K562 (cell line): ENCODE measurements around the gene NTN4. TPM values are rescaled to one million over a fixed set of nuclear protein-coding genes. Genes with fewer than 3 reads are reported as not detected.

Experiments used
- ATAC-seq: fragments of 200-7000 bp; cut with Tn5 transposase; 3 replicates; pipeline ENCODE4 v1.9.1; 2020; ENCODE audit warnings: moderate library complexity
- BruUV-seq: library from RNA; stranded (reverse); fragments of 400-500 nt; replicated peaks from 2 replicates; lab custom pipeline; 2021; lab: Mats Ljungman, UMichigan
- CTCF ChIA-PET: fragments of 300-600 bp; formaldehyde crosslinking; extraction: SDS; loops from one replicate; lab custom pipeline; 2021; ENCODE audit warnings: low intra/inter-chr PET ratio; lab: Yijun Ruan, JAX
- POLR2A ChIA-PET: fragments of 300-600, 350-650 bp; sonication (Branson Sonifier 250); formaldehyde crosslinking; extraction: SDS; loops from one replicate; lab custom pipeline; 2021; ENCODE audit warnings: antibody characterized with exemption, inconsistent platforms; lab: Yijun Ruan, JAX
- DNase-seq, 4 experiments: peaks; one replicate each; pipeline versions ENCODE4 v3.0.0 to v3.0.0-alpha.2; 2011 to 2018; ENCODE audit warnings: low spot score in 3 of 4, mixed read lengths in 3 of 4; ENCODE audit errors: extremely low read depth in 1 of 4
- FAIRE-seq: peaks from 2 replicates; lab custom pipeline; 2011; peaks lifted over from hg19 to GRCh38; lab: Jason Lieb, UNC
- H2AFZ ChIP-seq: 2 replicates; pipeline ENCODE4 v1.6.0; 2011; ENCODE audit warnings: low read depth, low read length, control low read depth, inconsistent platforms
- H3K27ac ChIP-seq: fragments of 200-600 bp; 3 replicates; pipeline ENCODE4 v1.8.0; 2011; ENCODE audit warnings: low read depth, mild to moderate bottlenecking, control low read depth, inconsistent platforms, low read length, moderate library complexity, mixed read lengths; ENCODE audit errors: extremely low read depth
- H3K27me3 ChIP-seq, 2 experiments: fragments of 300-600 bp in 1 of 2; 2 replicates in 1 of 2; 3 replicates in 1 of 2; pipeline versions ENCODE4 v1.6.0 to v1.8.0; 2011; ENCODE audit warnings: inconsistent platforms in 2 of 2, low read length in 2 of 2, mild to moderate bottlenecking in 1 of 2, mixed read lengths in 1 of 2, moderate library complexity in 1 of 2; ENCODE audit not compliant: control insufficient read depth in 2 of 2, insufficient read depth in 2 of 2
- H3K36me3 ChIP-seq: fragments of 300-600 bp; 3 replicates; pipeline ENCODE4 v1.8.0; 2011; ENCODE audit warnings: mild to moderate bottlenecking, low read length, inconsistent platforms; ENCODE audit not compliant: control insufficient read depth, insufficient read depth
- H3K4me1 ChIP-seq, 2 experiments: fragments of 200-600 bp in 1 of 2; replicated peaks in 1 of 2; 2 replicates in 1 of 2; 3 replicates in 1 of 2; pipeline versions ENCODE4 v1.5.1 to v1.8.0; 2011; ENCODE audit warnings: inconsistent platforms in 2 of 2, low read length in 2 of 2, mild to moderate bottlenecking in 1 of 2, mixed read lengths in 1 of 2, moderate library complexity in 1 of 2; ENCODE audit not compliant: control insufficient read depth in 2 of 2, insufficient read depth in 2 of 2
- H3K4me2 ChIP-seq: 2 replicates; pipeline ENCODE4 v1.6.1; 2011; ENCODE audit warnings: low read length, control low read depth, inconsistent platforms, mixed read lengths; ENCODE audit not compliant: insufficient read depth
- H3K4me3 ChIP-seq: fragments of 200-600 bp; sonication (generic), shearing (Covaris generic); 2 replicates; pipeline ENCODE4 v1.5.1; 2016; ENCODE audit warnings: control low read depth, inconsistent platforms
- H3K79me2 ChIP-seq: fragments of 200-600 bp; 3 replicates; pipeline ENCODE4 v1.8.0; 2011; ENCODE audit warnings: low read length, inconsistent platforms; ENCODE audit not compliant: control insufficient read depth, insufficient read depth
- H3K9ac ChIP-seq, 2 experiments: 2 replicates each; pipeline versions ENCODE4 v1.6.0 to v1.6.1; 2011; ENCODE audit warnings: low read depth in 2 of 2, low read length in 2 of 2, control low read depth in 1 of 2, inconsistent platforms in 1 of 2, mild to moderate bottlenecking in 1 of 2, mixed read lengths in 1 of 2; ENCODE audit not compliant: insufficient read depth in 1 of 2
- H3K9me1 ChIP-seq: one replicate; pipeline ENCODE4 v1.6.0; 2011; ENCODE audit warnings: inconsistent platforms, mild to moderate bottlenecking, low read length, moderate library complexity; ENCODE audit not compliant: control insufficient read depth, insufficient read depth
- H3K9me3 ChIP-seq: replicated peaks from 2 replicates; pipeline ENCODE4 v1.5.1; 2011; ENCODE audit warnings: low read depth, low read length, inconsistent platforms; ENCODE audit not compliant: control insufficient read depth, insufficient read depth
- H4K20me1 ChIP-seq: replicated peaks from 2 replicates; pipeline ENCODE4 v1.6.1; 2011; ENCODE audit warnings: low read length, inconsistent platforms, mixed read lengths; ENCODE audit not compliant: control insufficient read depth, insufficient read depth
- ARHGAP35 ChIP-seq: fragments of 450-650 bp; IDR thresholded peaks from 2 replicates; pipeline ENCODE4 v1.6.1; 2018; ENCODE audit not compliant: partially characterized antibody
- CSDE1 ChIP-seq, 2 experiments: fragments of 450-650 bp; IDR thresholded peaks; 2 replicates each; pipeline ENCODE4 v1.6.1; 2016; ENCODE audit warnings: mild to moderate bottlenecking in 1 of 2
- NCOA1 ChIP-seq: fragments of 450-650 bp; IDR thresholded peaks from 2 replicates; pipeline ENCODE4 v1.6.1; 2016; ENCODE audit warnings: low read depth
- PHF21A ChIP-seq: fragments of 450-650 bp; IDR thresholded peaks from 2 replicates; pipeline ENCODE4 v1.6.1; 2017; ENCODE audit warnings: low read depth, borderline replicate concordance
- POLR2G ChIP-seq: fragments of 200-400 bp; formaldehyde crosslinking; IDR thresholded peaks from 2 replicates; pipeline ENCODE4 v1.6.1; 2017; ENCODE audit warnings: low read depth, mild to moderate bottlenecking, antibody characterized with exemption, low read length, moderate library complexity
- RAD51 ChIP-seq: fragments of 450-650 bp; IDR thresholded peaks from 2 replicates; pipeline ENCODE4 v1.7.1; 2016; ENCODE audit warnings: low read depth, mild to moderate bottlenecking, borderline replicate concordance
- RCOR1 ChIP-seq, 2 experiments: IDR thresholded peaks; 2 replicates each; pipeline ENCODE4 v1.6.1; 2012; ENCODE audit warnings: low read depth in 2 of 2, low read length in 2 of 2, borderline replicate concordance in 1 of 2, improper control_type of control experiment in 1 of 2
- SMAD4 ChIP-seq: fragments of 250-450 bp; sonication (Bioruptor Pico); conservative IDR thresholded peaks from 2 replicates; pipeline ENCODE4 v1.8.0; 2021; ENCODE audit warnings: inconsistent platforms, mild to moderate bottlenecking, moderate library complexity
- SPI1 ChIP-seq: IDR thresholded peaks from 2 replicates; pipeline ENCODE4 v1.6.1; 2011; ENCODE audit warnings: low read depth, low read length, control low read depth, borderline replicate concordance
- in situ Hi-C: fragments of 300-500 bp; cut with MboI; formaldehyde crosslinking; loops from 4 replicates; pipeline ENCODE4 v1.15.0; 2018; ENCODE audit warnings: inconsistent platforms, mixed read lengths
- intact Hi-C: fragments of 100-400 bp; cut with micrococcal nuclease; formaldehyde crosslinking; loops from 2 replicates; pipeline ENCODE4 v1.14.2; 2022
- polyA plus RNA-seq, 8 experiments: library from polyadenylated mRNA; depleted of rRNA in 4 of 8; stranded (reverse) in 5 of 8; unstranded in 3 of 8; fragments of >200 nt; fragmentation: Nextera tagmentation in 2 of 8; fragmentation: Illumina TruSeq in 1 of 8; extraction: Ambion mirVana in 2 of 8; extraction: Trizol in 1 of 8; gene quantifications; 2 replicates each; pipeline versions ENCODE4 v1.2.1 to v1.2.3, GENCODE V29; 2011 to 2014; ENCODE audit warnings: inconsistent platforms in 1 of 8, missing spikeins in 1 of 8
- total RNA-seq, 7 experiments: library from RNA; depleted of rRNA in 6 of 7; stranded (reverse); fragments of >200 nt in 6 of 7; fragmentation: Illumina TruSeq in 2 of 7; extraction: Trizol in 2 of 7; gene quantifications; 2 replicates each; pipeline versions ENCODE4 v1.2.1 to v1.2.3, GENCODE V29; 2011 to 2021; ENCODE audit warnings: low replicate concordance in 1 of 7
- TF ChIP-seq, protein P1 (sequence below): sonication (generic); formaldehyde crosslinking; IDR thresholded peaks from 2 replicates; pipeline ENCODE4 v1.9.0; 2022; ENCODE audit warnings: mild to moderate bottlenecking, missing genetic modification reagents
- TF ChIP-seq, protein P2 (sequence below), 2 experiments: fragments of 450-650 bp; formaldehyde crosslinking in 1 of 2; IDR thresholded peaks; 2 replicates each; pipeline versions ENCODE4 v1.4.0 to v1.6.1; 2014 to 2020; ENCODE audit warnings: mild to moderate bottlenecking in 2 of 2, borderline replicate concordance in 1 of 2, low read depth in 1 of 2

Gene NTN4
- total and polyA plus RNA-seq, 9 of the 15 experiments (the other 6 are each of a cell fraction or from before 2014, with no cell fraction given) = 0.13 TPM; not detected in 8

GRCh38 chr12:95674163-95674562, 116.4 kb downstream of the NTN4 start:
- Histone ChIP-seq H3K4me3 (no peak overlapping the region), H3K4me2 (no peak overlapping the region), H3K36me3 (no peaks in the 10 kb centered on the region), H3K9me3 (no peaks in the 10 kb centered on the region), H3K27ac (no peak overlapping the region), H3K4me1 (no peaks in the 10 kb centered on the region), H4K20me1 (no peaks in the 10 kb centered on the region), H2AFZ (no peak overlapping the region), H3K9me1 (no peaks in the 10 kb centered on the region), H3K9ac (no peak overlapping the region), H3K27me3 (peaks cover 2 to 19% of the 10 kb centered on the region in 2 experiments; a peak in 3 of 5 replicates), H3K79me2 (no peaks in the 10 kb centered on the region)
- intact Hi-C loops = no loop called here
- DNase-seq = no peak
- no TSS peak for BruUV-seq
- no peak for FAIRE-seq
- TF ChIP-seq POLR2G (no peak), PHF21A (no peak), SMAD4 (CRISPR knock-in tag) (no peak), RCOR1 (IDR thresholded peaks at IDR 0.05; ENCODE audit: borderline replicate concordance in 1 of 2, low read depth in 2 of 2, low read length in 2 of 2) (no peak), RAD51 (no peak), ARHGAP35 (no peak), SPI1 (no peak), NCOA1 (no peak), CSDE1 (IDR thresholded peaks at IDR 0.05) (no peak)
- TF ChIP-seq, protein P1, sequence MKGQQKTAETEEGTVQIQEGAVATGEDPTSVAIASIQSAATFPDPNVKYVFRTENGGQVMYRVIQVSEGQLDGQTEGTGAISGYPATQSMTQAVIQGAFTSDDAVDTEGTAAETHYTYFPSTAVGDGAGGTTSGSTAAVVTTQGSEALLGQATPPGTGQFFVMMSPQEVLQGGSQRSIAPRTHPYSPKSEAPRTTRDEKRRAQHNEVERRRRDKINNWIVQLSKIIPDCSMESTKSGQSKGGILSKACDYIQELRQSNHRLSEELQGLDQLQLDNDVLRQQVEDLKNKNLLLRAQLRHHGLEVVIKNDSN = no peak
- TF ChIP-seq, protein P2, sequence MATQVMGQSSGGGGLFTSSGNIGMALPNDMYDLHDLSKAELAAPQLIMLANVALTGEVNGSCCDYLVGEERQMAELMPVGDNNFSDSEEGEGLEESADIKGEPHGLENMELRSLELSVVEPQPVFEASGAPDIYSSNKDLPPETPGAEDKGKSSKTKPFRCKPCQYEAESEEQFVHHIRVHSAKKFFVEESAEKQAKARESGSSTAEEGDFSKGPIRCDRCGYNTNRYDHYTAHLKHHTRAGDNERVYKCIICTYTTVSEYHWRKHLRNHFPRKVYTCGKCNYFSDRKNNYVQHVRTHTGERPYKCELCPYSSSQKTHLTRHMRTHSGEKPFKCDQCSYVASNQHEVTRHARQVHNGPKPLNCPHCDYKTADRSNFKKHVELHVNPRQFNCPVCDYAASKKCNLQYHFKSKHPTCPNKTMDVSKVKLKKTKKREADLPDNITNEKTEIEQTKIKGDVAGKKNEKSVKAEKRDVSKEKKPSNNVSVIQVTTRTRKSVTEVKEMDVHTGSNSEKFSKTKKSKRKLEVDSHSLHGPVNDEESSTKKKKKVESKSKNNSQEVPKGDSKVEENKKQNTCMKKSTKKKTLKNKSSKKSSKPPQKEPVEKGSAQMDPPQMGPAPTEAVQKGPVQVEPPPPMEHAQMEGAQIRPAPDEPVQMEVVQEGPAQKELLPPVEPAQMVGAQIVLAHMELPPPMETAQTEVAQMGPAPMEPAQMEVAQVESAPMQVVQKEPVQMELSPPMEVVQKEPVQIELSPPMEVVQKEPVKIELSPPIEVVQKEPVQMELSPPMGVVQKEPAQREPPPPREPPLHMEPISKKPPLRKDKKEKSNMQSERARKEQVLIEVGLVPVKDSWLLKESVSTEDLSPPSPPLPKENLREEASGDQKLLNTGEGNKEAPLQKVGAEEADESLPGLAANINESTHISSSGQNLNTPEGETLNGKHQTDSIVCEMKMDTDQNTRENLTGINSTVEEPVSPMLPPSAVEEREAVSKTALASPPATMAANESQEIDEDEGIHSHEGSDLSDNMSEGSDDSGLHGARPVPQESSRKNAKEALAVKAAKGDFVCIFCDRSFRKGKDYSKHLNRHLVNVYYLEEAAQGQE (IDR thresholded peaks at IDR 0.05; ENCODE audit: borderline replicate concordance) = no peak
- TF ChIP-seq, protein P2 (CRISPR knock-in tag; IDR thresholded peaks at IDR 0.05; ENCODE audit: low read depth) = no peak
- POLR2A ChIA-PET = no interaction called here
- in situ Hi-C loops = no loop called here
- CTCF ChIA-PET = no interaction called here
- ATAC-seq = no peak
